H9 (cell line): ENCODE results near the gene RCN2. TPM values are rescaled to one million over a fixed set of nuclear protein-coding genes. Genes with fewer than 3 reads are reported as not detected.

Experiments used
- DNase-seq: peaks from one replicate; pipeline ENCODE4 v3.0.0-alpha.2; 2017
- H2AFZ ChIP-seq: one replicate; pipeline ENCODE4 v1.6.1; 2013; ENCODE audit warnings: mild to moderate bottlenecking, low read length, control low read depth, moderate library complexity
- H2AK5ac ChIP-seq: 2 replicates; pipeline ENCODE4 v1.6.1; 2013; ENCODE audit warnings: low read length, control low read depth, mixed read lengths; ENCODE audit not compliant: insufficient read length
- H2BK120ac ChIP-seq: one replicate; pipeline ENCODE4 v1.6.1; 2013; ENCODE audit warnings: low read depth, mild to moderate bottlenecking, low read length, control low read depth, inconsistent platforms; ENCODE audit not compliant: poor library complexity, severe bottlenecking
- H2BK12ac ChIP-seq: 2 replicates; pipeline ENCODE4 v1.6.1; 2013; ENCODE audit warnings: low read length, control low read depth, mixed read lengths, low read depth; ENCODE audit not compliant: insufficient read length
- H2BK15ac ChIP-seq: 2 replicates; pipeline ENCODE4 v1.6.1; 2013; ENCODE audit warnings: low read depth, low read length, control low read depth
- H2BK20ac ChIP-seq: one replicate; pipeline ENCODE4 v1.6.1; 2013; ENCODE audit warnings: low read depth, mild to moderate bottlenecking, low read length, control low read depth, inconsistent platforms; ENCODE audit not compliant: poor library complexity, severe bottlenecking
- H2BK5ac ChIP-seq: 2 replicates; pipeline ENCODE4 v1.6.1; 2013; ENCODE audit warnings: low read length, control low read depth, mixed read lengths; ENCODE audit not compliant: insufficient read length
- H3K14ac ChIP-seq: 2 replicates; pipeline ENCODE4 v1.6.1; 2013; ENCODE audit warnings: low read length, control low read depth; ENCODE audit not compliant: insufficient read depth
- H3K18ac ChIP-seq: 2 replicates; pipeline ENCODE4 v1.6.1; 2013; ENCODE audit warnings: low read depth, mild to moderate bottlenecking, mixed read lengths, low read length, control low read depth; ENCODE audit not compliant: insufficient read length
- H3K23ac ChIP-seq: 2 replicates; pipeline ENCODE4 v1.6.1; 2013; ENCODE audit warnings: low read length, control low read depth, mixed read lengths, low read depth; ENCODE audit not compliant: insufficient read length
- H3K23me2 ChIP-seq: 2 replicates; pipeline ENCODE4 v1.6.1; 2013; ENCODE audit warnings: low read depth, mild to moderate bottlenecking, mixed read lengths, low read length, control low read depth; ENCODE audit not compliant: insufficient read length, poor library complexity, severe bottlenecking
- H3K27ac ChIP-seq: 2 replicates; pipeline ENCODE4 v1.5.1; 2013; ENCODE audit warnings: low read length, control low read depth, mixed read lengths, low read depth; ENCODE audit not compliant: insufficient read length
- H3K27me3 ChIP-seq: 2 replicates; pipeline ENCODE4 v1.6.1; 2013; ENCODE audit warnings: low read length, control low read depth, inconsistent platforms; ENCODE audit not compliant: insufficient read depth
- H3K4ac ChIP-seq: 2 replicates; pipeline ENCODE4 v1.6.1; 2013; ENCODE audit warnings: low read depth, mild to moderate bottlenecking, control low read depth, inconsistent platforms, low read length, moderate library complexity
- H3K4me1 ChIP-seq: 2 replicates; pipeline ENCODE4 v1.6.1; 2013; ENCODE audit warnings: low read length, control low read depth, inconsistent platforms; ENCODE audit not compliant: insufficient read depth
- H3K4me2 ChIP-seq: 2 replicates; pipeline ENCODE4 v1.6.1; 2013; ENCODE audit warnings: low read length, control low read depth, mixed read lengths; ENCODE audit not compliant: insufficient read length, insufficient read depth
- H3K56ac ChIP-seq: 2 replicates; pipeline ENCODE4 v1.6.1; 2013; ENCODE audit warnings: low read depth, mild to moderate bottlenecking, mixed read lengths, low read length, control low read depth; ENCODE audit not compliant: insufficient read length
- H3K79me1 ChIP-seq: 2 replicates; pipeline ENCODE4 v1.6.1; 2013; ENCODE audit warnings: low read depth, mild to moderate bottlenecking, moderate library complexity, low read length, control low read depth, inconsistent platforms; ENCODE audit not compliant: insufficient read depth, poor library complexity, severe bottlenecking
- H3K79me2 ChIP-seq: 2 replicates; pipeline ENCODE4 v1.6.1; 2013; ENCODE audit warnings: low read length, control low read depth, inconsistent platforms; ENCODE audit not compliant: insufficient read depth
- H3K9ac ChIP-seq: 2 replicates; pipeline ENCODE4 v1.6.1; 2013; ENCODE audit warnings: low read length, control low read depth, mixed read lengths; ENCODE audit not compliant: insufficient read length; ENCODE audit errors: extremely low read depth
- H3K9me3 ChIP-seq: one replicate; pipeline ENCODE4 v1.6.1; 2013; ENCODE audit warnings: low read depth, low read length, inconsistent platforms; ENCODE audit not compliant: control insufficient read depth
- H3T11ph ChIP-seq: one replicate; pipeline ENCODE4 v1.6.1; 2013; ENCODE audit warnings: mild to moderate bottlenecking, low read length, control low read depth, inconsistent platforms
- H4K20me1 ChIP-seq: one replicate; pipeline ENCODE4 v1.6.1; 2013; ENCODE audit not compliant: control insufficient read depth, insufficient read length, insufficient read depth
- H4K5ac ChIP-seq: 2 replicates; pipeline ENCODE4 v1.6.1; 2013; ENCODE audit warnings: low read depth, mild to moderate bottlenecking, mixed read lengths, low read length, control low read depth; ENCODE audit not compliant: insufficient read length
- H4K8ac ChIP-seq: replicated peaks from 2 replicates; pipeline ENCODE4 v1.6.1; 2013; ENCODE audit warnings: low read length, control low read depth, mixed read lengths, low read depth; ENCODE audit not compliant: insufficient read length
- H4K91ac ChIP-seq: 2 replicates; pipeline ENCODE4 v1.6.1; 2013; ENCODE audit warnings: low read depth, mild to moderate bottlenecking, moderate library complexity, mixed read lengths, low read length, control low read depth; ENCODE audit not compliant: insufficient read length
- H3K27ac Mint-ChIP-seq, 3 experiments: 2 replicates in 2 of 3; 3 replicates in 1 of 3; pipeline ENCODE4 v1.8.0; 2020 to 2021; ENCODE audit warnings: mixed read lengths in 3 of 3, mild to moderate bottlenecking in 1 of 3, moderate library complexity in 1 of 3
- H3K27me3 Mint-ChIP-seq: 2 replicates; pipeline ENCODE4 v1.8.0; 2021; ENCODE audit warnings: low read depth, mild to moderate bottlenecking, moderate library complexity, mixed read lengths
- H3K36me3 Mint-ChIP-seq, 3 experiments: 2 replicates in 2 of 3; 3 replicates in 1 of 3; pipeline ENCODE4 v1.8.0; 2020 to 2021; ENCODE audit warnings: low read depth in 3 of 3, mixed read lengths in 3 of 3; ENCODE audit not compliant: insufficient read depth in 1 of 3
- H3K4me1 Mint-ChIP-seq, 2 experiments: 2 replicates each; pipeline ENCODE4 v1.8.0; 2020; ENCODE audit warnings: mixed read lengths in 2 of 2
- H3K4me3 Mint-ChIP-seq, 2 experiments: 2 replicates in 1 of 2; 3 replicates in 1 of 2; pipeline ENCODE4 v1.8.0; 2020 to 2021; ENCODE audit warnings: mild to moderate bottlenecking in 2 of 2, mixed read lengths in 2 of 2, moderate library complexity in 1 of 2
- H3K9me3 Mint-ChIP-seq, 2 experiments: 2 replicates in 1 of 2; 3 replicates in 1 of 2; pipeline ENCODE4 v1.8.0; 2020; ENCODE audit warnings: mild to moderate bottlenecking in 2 of 2, mixed read lengths in 2 of 2, moderate library complexity in 1 of 2
- CTCF ChIP-seq: fragments of 200-600 bp; sonication (generic); conservative IDR thresholded peaks from 3 replicates; pipeline ENCODE4 v1.8.0; 2021; ENCODE audit warnings: antibody characterized with exemption, mild to moderate bottlenecking
- WGBS: extraction: QIAGEN DNeasy Blood & Tissue Kit; methylation state at CpG from one replicate; pipeline ENCODE4 v1.1.7; 2013; ENCODE audit warnings: missing lambda C conversion rate, low lambda C conversion rate, mixed read lengths; ENCODE audit not compliant: insufficient read length; ENCODE audit errors: extremely low coverage; 5-methylcytosine and 5-hydroxymethylcytosine counted together
- total RNA-seq: library from RNA; stranded (reverse); gene quantifications from 2 replicates; pipeline ENCODE4 v1.2.1, GENCODE V29; 2021

RCN2 gene
- total RNA-seq, 1 experiment from 2014 or later: 139 TPM

GRCh38 chr15:76961268-76962011, 29.9 kb downstream of the RCN2 start:
- Histone ChIP-seq H2BK120ac (no peak overlapping the region), H3K4ac (no peak overlapping the region), H3K79me2 (no peaks in the 10 kb centered on the region), H2BK20ac (no peak overlapping the region), H3K23me2 (no peaks in the 10 kb centered on the region), H3K56ac (no peak overlapping the region), H3K4me1 (no peaks in the 10 kb centered on the region), H3K27ac (no peak overlapping the region), H4K5ac (no peak overlapping the region), H3T11ph (no peak overlapping the region), H4K20me1 (no peaks in the 10 kb centered on the region), H3K9ac (no peak overlapping the region), H3K4me2 (no peak overlapping the region), H3K9me3 (no peaks in the 10 kb centered on the region), H3K23ac (no peak overlapping the region), H4K91ac (no peak overlapping the region), H2AFZ (peak overlapping the region; percentile 17), H3K79me1 (no peaks in the 10 kb centered on the region), H2BK5ac (no peak overlapping the region), H4K8ac (no peak overlapping the region), H3K27me3 (no peaks in the 10 kb centered on the region), H2AK5ac (no peak overlapping the region), H2BK15ac (no peak overlapping the region), H2BK12ac (no peak overlapping the region), H3K14ac (no peak overlapping the region), H3K18ac (no peak overlapping the region)
- DNase-seq: no peak
- Mint-ChIP-seq H3K27me3 (peaks cover 3% of the 10 kb centered on the region; the same call in 1 of the 2 replicates), H3K4me1 (peaks cover 6 to 13% of the 10 kb centered on the region in 2 experiments; a peak in 2 of 4 replicates), H3K27ac (no peak overlapping the region), H3K9me3 (peaks cover 0 to 3% of the 10 kb centered on the region in 2 experiments; a peak in 2 of 5 replicates), H3K36me3 (no peaks in the 10 kb centered on the region), H3K4me3 (no peak overlapping the region)
- no CpG with 5 or more reads among the region's 6 CpGs for WGBS
- TF ChIP-seq CTCF: peak; percentile 37; the same call in 2 of the 3 replicates
